ENCODE results near the gene NEK2.
"Not testable (repeated sequence)": the region's sequence is repeated elsewhere in the genome, so short reads cannot be mapped to it uniquely, and the experiment has no call there.

NEK2 gene

GRCh38 chr1:211675230-211676105 is at the start of gene NEK2:
Gene NEK2 (minus strand): TSS chr1:211675621. CDS start chr1:211675479, 142 bp downstream.
- peak; percentile 62 to 66 for DNase-seq (ENCODE audit: low read depth in 1 of 2, low spot score in 1 of 2)

GRCh38 chr1:211724687-211725196 is 49.3 kb upstream of the NEK2 start:
- no peak for DNase-seq (ENCODE audit: low read depth in 1 of 2, low spot score in 1 of 2)

- DNase-seq (ENCODE audit: low read depth in 1 of 2, low spot score in 1 of 2) = no peak
Measured at GRCh38 chr1:211723273-211723672, 47.9 kb upstream of the NEK2 start.

- DNase-seq (ENCODE audit: low read depth in 1 of 2, low spot score in 1 of 2) = no peak
Measured at GRCh38 chr1:211722277-211723175, 47.1 kb upstream of the NEK2 start.

DNA sequence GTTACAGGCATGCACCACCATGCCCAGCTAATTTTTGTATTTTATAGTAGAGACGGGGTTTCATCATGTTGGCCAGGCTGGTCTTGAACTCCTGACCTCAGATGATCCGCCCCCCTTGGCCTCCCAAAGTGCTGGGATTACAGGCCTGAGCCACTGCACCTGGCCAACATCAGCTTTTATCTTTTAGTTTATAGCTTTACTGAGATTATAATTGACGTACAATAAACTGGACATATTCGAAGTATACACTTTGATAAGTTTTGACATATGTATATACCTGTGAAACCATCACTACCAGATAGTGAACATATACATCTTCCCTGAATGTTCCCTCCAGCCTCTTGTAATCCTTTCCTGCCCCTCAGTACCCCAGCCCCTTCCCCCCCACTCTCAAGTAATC is 41.1 kb upstream of the NEK2 start:
- not testable (repeated sequence) for DNase-seq (ENCODE audit: low read depth in 1 of 2, low spot score in 1 of 2)

DNA sequence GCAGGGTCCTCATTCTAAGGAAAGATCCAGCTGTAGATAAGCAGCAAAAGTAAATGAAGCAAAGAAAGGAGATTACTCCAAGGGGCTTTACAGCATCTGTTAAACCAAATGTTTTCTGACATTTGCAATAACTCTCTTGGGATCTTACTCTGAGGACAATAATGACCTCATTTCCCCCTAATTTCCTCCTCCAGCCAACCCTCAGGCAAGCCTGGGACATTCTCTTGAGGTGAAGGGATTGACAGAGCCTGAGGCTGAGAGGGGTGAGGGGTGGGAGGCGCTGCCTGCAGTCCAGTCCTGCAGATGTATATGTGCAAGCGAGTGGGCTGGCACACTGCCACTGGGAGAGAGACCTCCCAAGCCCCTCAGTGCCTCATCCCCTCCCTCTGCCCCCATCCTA is 40.5 kb upstream of the NEK2 start:
- DNase-seq (ENCODE audit: low read depth in 1 of 2, low spot score in 1 of 2) = no peak

DNA sequence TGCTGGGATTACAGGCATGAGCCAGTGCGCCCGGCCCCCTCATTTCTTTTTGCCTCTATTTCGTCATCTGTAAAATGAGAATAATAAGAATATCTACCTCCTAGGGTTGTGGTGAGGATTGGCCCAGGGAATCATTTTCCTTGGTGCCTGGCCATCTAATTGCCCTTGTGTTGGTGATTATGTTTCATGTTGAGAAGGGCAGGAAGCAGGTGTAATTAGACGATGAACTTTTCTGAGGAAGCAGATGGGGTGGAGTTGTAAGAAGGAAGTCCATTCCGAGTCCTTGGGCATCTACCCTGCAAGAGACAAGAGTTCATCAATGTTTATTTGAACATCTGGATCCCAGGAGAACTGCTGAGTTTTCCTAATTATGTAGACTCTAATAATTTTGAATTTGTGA is 38.7 kb upstream of the NEK2 start:
- no peak for DNase-seq (ENCODE audit: low read depth in 1 of 2, low spot score in 1 of 2)

- DNase-seq (ENCODE audit: low read depth in 1 of 2, low spot score in 1 of 2) = no peak
Measured at GRCh38 chr1:211713231-211713630, 37.8 kb upstream of the NEK2 start.

DNA sequence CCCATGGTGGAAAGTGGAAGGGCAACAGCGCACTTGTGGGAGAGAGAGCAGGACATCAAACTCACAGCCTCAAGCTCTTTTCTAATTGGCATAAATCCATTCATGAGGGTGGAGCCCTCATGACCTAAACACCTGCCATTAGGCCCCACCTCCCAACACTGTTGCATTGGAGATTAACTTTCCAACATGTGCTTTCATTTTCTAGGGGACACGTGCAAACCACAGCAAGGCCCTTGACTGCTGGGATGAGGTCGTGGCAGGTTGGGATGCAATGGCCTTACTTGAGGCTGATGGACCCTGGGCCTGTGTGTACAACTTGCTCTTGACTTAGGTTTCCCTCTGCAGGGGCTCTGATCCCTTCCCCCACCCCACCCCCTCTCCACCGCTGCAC is 35.9 kb upstream of the NEK2 start:
- DNase-seq (ENCODE audit: low read depth in 1 of 2, low spot score in 1 of 2) = no peak

- no peak for DNase-seq (ENCODE audit: low read depth in 1 of 2, low spot score in 1 of 2)
Measured at GRCh38 chr1:211710566-211711314, 35.3 kb upstream of the NEK2 start.

GRCh38 chr1:211708926-211709325 is 33.5 kb upstream of the NEK2 start:
- no peak for DNase-seq (ENCODE audit: low read depth in 1 of 2, low spot score in 1 of 2)

- no peak for DNase-seq (ENCODE audit: low read depth in 1 of 2, low spot score in 1 of 2)
Measured at GRCh38 chr1:211708006-211708405, 32.6 kb upstream of the NEK2 start.

GRCh38 chr1:211705467-211706091 is 30.2 kb upstream of the NEK2 start:
- DNase-seq (ENCODE audit: low read depth in 1 of 2, low spot score in 1 of 2) = no peak

DNA sequence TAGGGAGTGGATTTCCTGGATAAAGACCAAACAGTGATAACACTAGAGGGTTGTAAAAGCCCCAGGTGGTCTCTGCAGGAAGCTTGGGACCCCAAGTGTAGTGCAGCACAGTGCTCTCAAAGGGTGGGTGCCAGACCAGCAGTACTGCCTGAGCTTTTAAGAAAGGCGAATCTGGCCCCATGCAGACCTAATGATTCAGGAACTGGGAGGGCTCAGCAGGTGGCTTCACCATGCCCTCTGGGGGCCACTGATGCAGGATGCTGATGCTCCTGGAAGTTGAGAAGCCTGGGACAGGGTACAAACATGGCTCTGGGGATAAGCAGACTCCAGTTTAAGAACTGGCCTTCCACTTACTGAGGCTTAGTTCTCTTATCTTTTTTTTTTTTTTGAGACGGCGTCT is 29.1 kb upstream of the NEK2 start:
- DNase-seq (ENCODE audit: low read depth in 1 of 2, low spot score in 1 of 2) = no peak

DNA sequence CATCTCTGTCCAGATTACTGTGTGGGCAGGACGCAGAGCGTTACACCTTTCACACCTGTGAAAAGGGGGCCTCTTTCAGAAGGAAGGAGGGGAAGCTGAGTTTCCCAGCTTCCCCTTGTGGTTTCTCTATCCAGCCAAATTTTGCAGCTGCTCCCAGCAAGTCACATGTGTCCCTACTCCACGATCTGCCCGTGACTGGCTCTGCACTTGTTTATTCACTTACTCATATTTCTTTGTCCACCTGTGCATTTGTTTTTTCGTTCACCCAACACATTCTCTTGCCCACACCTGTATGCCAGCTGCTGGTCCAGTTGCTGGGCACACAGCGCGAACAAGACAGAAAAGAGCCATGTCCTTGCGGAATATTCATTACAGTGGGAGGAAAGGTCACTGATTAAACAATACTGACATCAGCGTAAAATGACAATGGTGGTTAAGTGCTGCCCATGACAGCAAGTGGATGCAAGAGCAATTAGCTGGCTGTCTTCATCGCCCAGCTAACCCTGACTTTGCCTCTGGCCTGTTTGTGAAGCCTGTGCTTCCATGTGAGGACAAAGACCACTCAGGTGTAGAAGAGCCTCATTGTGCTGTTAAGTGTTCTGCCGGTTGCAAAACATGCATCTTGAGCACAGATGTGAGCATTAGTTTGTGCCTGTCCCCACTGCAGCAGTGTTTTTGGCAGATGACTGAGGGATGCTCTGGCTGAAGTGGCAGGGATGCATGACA is 28.6 kb upstream of the NEK2 start:
- DNase-seq (ENCODE audit: low read depth in 1 of 2, low spot score in 1 of 2) = no peak

- DNase-seq (ENCODE audit: low read depth in 1 of 2, low spot score in 1 of 2) = no peak
Measured at GRCh38 chr1:211701733-211702132, 26.3 kb upstream of the NEK2 start.

DNA sequence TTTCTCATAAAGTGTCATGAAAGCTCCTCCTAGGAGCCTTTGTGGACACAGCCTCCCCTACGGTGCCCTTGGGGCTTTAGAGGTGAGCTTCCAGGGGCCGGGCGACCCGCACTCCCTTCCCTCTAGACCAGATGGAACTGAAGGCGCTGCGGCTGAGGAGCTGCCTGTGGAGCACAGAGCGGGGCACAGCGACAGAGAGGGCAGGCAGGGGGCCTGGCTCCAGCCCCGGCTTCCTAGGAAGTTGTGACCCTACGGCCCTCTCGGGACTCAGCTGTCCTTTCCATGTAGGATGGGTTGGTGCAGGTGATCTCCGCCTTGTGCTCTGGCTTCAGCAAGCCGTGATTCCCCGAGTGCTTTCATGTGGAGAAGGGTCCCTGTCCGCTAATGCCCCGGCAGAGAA is 23.6 kb upstream of the NEK2 start:
- no peak for DNase-seq (ENCODE audit: low read depth in 1 of 2, low spot score in 1 of 2)

- peak; percentile 64 to 74 for DNase-seq (ENCODE audit: low read depth in 1 of 2, low spot score in 1 of 2)
Measured at GRCh38 chr1:211698161-211699026, 23.0 kb upstream of the NEK2 start.

DNA sequence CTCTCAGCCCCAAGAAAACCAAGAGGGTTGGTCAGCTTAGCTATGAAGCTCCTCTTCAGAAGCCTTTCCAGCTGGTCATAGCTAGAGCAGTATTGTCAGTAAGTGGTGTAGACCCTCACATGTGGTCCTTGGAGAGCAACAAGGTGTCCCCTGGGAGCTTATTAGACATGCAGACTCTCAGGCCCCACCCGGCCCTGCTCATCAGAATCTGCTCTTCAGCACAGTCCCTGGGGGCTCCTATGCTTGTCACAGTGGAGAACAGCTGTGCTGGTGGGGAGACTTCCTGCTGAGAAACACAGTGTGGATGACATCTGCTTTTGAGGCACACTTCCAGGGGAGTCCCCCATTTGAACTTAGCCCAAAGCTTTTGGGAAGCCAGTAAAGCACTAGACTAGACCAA is 21.9 kb upstream of the NEK2 start:
- DNase-seq (ENCODE audit: low read depth in 1 of 2, low spot score in 1 of 2) = no peak

Measured in activated T-helper 1 cell treated with anti-CD3 and anti-CD28 coated beads, Interleukin-2, amount 50 U/mL, for 16 hours (primary cell).